Measurements from ENCODE around the gene MYH9.

Gene MYH9

DNA sequence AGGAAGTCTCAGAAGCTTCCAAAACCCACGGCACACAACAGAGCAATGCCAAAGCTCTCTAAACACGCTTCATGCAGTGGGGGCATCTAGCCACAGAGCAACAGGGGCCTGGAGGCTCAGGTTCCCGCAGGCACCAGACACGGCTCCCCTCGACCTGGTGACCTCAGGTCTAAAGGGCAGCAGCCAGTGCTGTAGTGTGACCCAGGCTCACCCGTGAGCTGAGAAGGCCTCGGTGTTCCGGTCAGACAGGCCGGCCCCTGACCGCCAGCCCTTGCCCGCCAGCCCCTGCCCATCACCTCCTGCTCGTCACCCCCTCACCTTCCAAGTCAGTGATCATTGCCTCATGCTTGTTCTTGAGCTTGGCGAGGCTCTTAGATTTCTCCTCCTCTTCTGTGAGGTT is 89.2 kb downstream of the MYH9 start:
- Histone ChIP-seq H3K9me3 (ENCODE audit: low read length) (no peaks in the 10 kb centered on the region), H3F3A (ENCODE audit: insufficient read depth, low read length) (no peaks in the 10 kb centered on the region), H3K9me2 (ENCODE audit: low read depth, low read length) (no peaks in the 10 kb centered on the region), H3K27ac (ENCODE audit: low read depth, low read length, poor library complexity, severe bottlenecking) (no peak overlapping the region), H2AFZ (ENCODE audit: low read length) (no peak overlapping the region), H3K4me3 (ENCODE audit: low read depth, low read length, poor library complexity, severe bottlenecking) (no peak overlapping the region), H3K36me3 (ENCODE audit: insufficient read depth, low read length) (peaks cover 99% of the 10 kb centered on the region), H4K20me1 (ENCODE audit: insufficient read depth, low read length) (no peaks in the 10 kb centered on the region), H3K9ac (ENCODE audit: low read length) (no peak overlapping the region), H3K4me2 (ENCODE audit: low read length) (no peak overlapping the region), H3K4me1 (ENCODE audit: insufficient read depth, low read length, severe bottlenecking) (peaks cover 6% of the 10 kb centered on the region), H3K27me3 (ENCODE audit: insufficient read depth, low read length) (no peaks in the 10 kb centered on the region), H3K79me2 (ENCODE audit: insufficient read depth, low read length) (no peaks in the 10 kb centered on the region)
- TF ChIP-seq, protein P1, sequence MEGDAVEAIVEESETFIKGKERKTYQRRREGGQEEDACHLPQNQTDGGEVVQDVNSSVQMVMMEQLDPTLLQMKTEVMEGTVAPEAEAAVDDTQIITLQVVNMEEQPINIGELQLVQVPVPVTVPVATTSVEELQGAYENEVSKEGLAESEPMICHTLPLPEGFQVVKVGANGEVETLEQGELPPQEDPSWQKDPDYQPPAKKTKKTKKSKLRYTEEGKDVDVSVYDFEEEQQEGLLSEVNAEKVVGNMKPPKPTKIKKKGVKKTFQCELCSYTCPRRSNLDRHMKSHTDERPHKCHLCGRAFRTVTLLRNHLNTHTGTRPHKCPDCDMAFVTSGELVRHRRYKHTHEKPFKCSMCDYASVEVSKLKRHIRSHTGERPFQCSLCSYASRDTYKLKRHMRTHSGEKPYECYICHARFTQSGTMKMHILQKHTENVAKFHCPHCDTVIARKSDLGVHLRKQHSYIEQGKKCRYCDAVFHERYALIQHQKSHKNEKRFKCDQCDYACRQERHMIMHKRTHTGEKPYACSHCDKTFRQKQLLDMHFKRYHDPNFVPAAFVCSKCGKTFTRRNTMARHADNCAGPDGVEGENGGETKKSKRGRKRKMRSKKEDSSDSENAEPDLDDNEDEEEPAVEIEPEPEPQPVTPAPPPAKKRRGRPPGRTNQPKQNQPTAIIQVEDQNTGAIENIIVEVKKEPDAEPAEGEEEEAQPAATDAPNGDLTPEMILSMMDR (IDR thresholded peaks at IDR 0.05; ENCODE audit: low read length): no peak
- TF ChIP-seq EZH2 (IDR thresholded peaks at IDR 0.05; ENCODE audit: borderline replicate concordance, low read length): no peak

DNA sequence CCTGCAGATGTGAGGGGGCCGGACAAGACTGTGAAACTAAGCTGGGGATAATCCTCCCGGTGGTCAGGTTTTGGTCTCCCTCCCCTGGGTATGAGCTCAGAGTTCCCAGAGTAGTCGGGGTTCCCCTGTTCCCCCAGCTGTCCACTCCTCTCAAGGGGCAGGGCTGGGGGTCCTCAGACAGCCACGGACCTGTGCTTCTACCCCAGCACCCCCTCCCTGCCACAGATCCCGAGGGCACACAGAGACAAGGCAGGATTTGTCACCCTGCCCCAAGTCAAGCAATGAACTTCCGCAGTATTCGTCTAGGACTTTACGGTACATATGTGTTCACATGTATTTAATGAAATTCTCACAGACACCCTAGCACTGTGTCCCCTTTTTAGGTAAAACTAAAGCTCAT is 89.6 kb downstream of the MYH9 start:
- no peaks in the 10 kb centered on the region for H3K9me3 ChIP-seq (ENCODE audit: low read length)
- no peaks in the 10 kb centered on the region for H3K9me2 ChIP-seq (ENCODE audit: low read depth, low read length)
- no peak for TF ChIP-seq EZH2 (IDR thresholded peaks at IDR 0.05; ENCODE audit: borderline replicate concordance, low read length)
- TF ChIP-seq, protein P1 (IDR thresholded peaks at IDR 0.05; ENCODE audit: low read length): no peak
- no peaks in the 10 kb centered on the region for H4K20me1 ChIP-seq (ENCODE audit: insufficient read depth, low read length)
- H3K4me2 ChIP-seq (ENCODE audit: low read length): no peak overlapping the region
- H3K79me2 ChIP-seq (ENCODE audit: insufficient read depth, low read length): no peaks in the 10 kb centered on the region
- no peaks in the 10 kb centered on the region for H3F3A ChIP-seq (ENCODE audit: insufficient read depth, low read length)
- H3K36me3 ChIP-seq (ENCODE audit: insufficient read depth, low read length): peaks cover 99% of the 10 kb centered on the region
- H3K9ac ChIP-seq (ENCODE audit: low read length): no peak overlapping the region
- no peak overlapping the region for H2AFZ ChIP-seq (ENCODE audit: low read length)
- H3K4me3 ChIP-seq (ENCODE audit: low read depth, low read length, poor library complexity, severe bottlenecking): no peak overlapping the region
- no peaks in the 10 kb centered on the region for H3K27me3 ChIP-seq (ENCODE audit: insufficient read depth, low read length)
- H3K27ac ChIP-seq (ENCODE audit: low read depth, low read length, poor library complexity, severe bottlenecking): no peak overlapping the region
- H3K4me1 ChIP-seq (ENCODE audit: insufficient read depth, low read length, severe bottlenecking): peaks cover 6% of the 10 kb centered on the region

GRCh38 chr22:36297568-36297967 is 90.2 kb downstream of the MYH9 start:
- no peak overlapping the region for H2AFZ ChIP-seq (ENCODE audit: low read length)
- H3K9me2 ChIP-seq (ENCODE audit: low read depth, low read length): no peaks in the 10 kb centered on the region
- no peak overlapping the region for H3K4me2 ChIP-seq (ENCODE audit: low read length)
- H3K4me3 ChIP-seq (ENCODE audit: low read depth, low read length, poor library complexity, severe bottlenecking): no peak overlapping the region
- no peak overlapping the region for H3K9ac ChIP-seq (ENCODE audit: low read length)
- TF ChIP-seq EZH2 (IDR thresholded peaks at IDR 0.05; ENCODE audit: borderline replicate concordance, low read length): no peak
- TF ChIP-seq, protein P1 (IDR thresholded peaks at IDR 0.05; ENCODE audit: low read length): no peak
- no peaks in the 10 kb centered on the region for H3K79me2 ChIP-seq (ENCODE audit: insufficient read depth, low read length)
- H3F3A ChIP-seq (ENCODE audit: insufficient read depth, low read length): no peaks in the 10 kb centered on the region
- no peaks in the 10 kb centered on the region for H3K9me3 ChIP-seq (ENCODE audit: low read length)
- H3K4me1 ChIP-seq (ENCODE audit: insufficient read depth, low read length, severe bottlenecking): peaks cover 6% of the 10 kb centered on the region
- peaks cover 99% of the 10 kb centered on the region for H3K36me3 ChIP-seq (ENCODE audit: insufficient read depth, low read length)
- no peaks in the 10 kb centered on the region for H4K20me1 ChIP-seq (ENCODE audit: insufficient read depth, low read length)
- H3K27me3 ChIP-seq (ENCODE audit: insufficient read depth, low read length): no peaks in the 10 kb centered on the region
- no peak overlapping the region for H3K27ac ChIP-seq (ENCODE audit: low read depth, low read length, poor library complexity, severe bottlenecking)

Data from OCI-LY1 (cell line).